Liver (tissue), 9 donors: ENCODE measurements around the gene EMP2. TPM values are rescaled to one million over a fixed set of nuclear protein-coding genes. Genes with fewer than 3 reads are reported as not detected.

Experiments used
- DNase-seq: peaks from one replicate; pipeline ENCODE4 v3.0.0-alpha.2; 2017; ENCODE audit warnings: low spot score
- H3K27ac ChIP-seq, 2 donors: one replicate each; pipeline ENCODE4 v1.7.0; 2013; ENCODE audit warnings: inconsistent platforms in 2 of 2, low read length in 2 of 2, control low read depth in 1 of 2, low read depth in 1 of 2, mild to moderate bottlenecking in 1 of 2
- H3K27me3 ChIP-seq, 4 donors: one replicate each; pipeline versions ENCODE4 v1.6.1 to v1.7.0; 2013; ENCODE audit warnings: low read length in 3 of 4, inconsistent platforms in 1 of 4, mild to moderate bottlenecking in 1 of 4, moderate library complexity in 1 of 4; ENCODE audit not compliant: control insufficient read depth in 4 of 4, insufficient read depth in 4 of 4
- H3K36me3 ChIP-seq, 4 donors: one replicate each; pipeline versions ENCODE4 v1.6.1 to v1.7.0; 2013; ENCODE audit warnings: low read length in 3 of 4, mild to moderate bottlenecking in 3 of 4, low read depth in 1 of 4, moderate library complexity in 1 of 4; ENCODE audit not compliant: control insufficient read depth in 4 of 4, insufficient read depth in 3 of 4
- H3K4me1 ChIP-seq, 4 donors: one replicate each; pipeline versions ENCODE4 v1.6.1 to v1.7.0; 2013; ENCODE audit warnings: low read length in 3 of 4, mild to moderate bottlenecking in 3 of 4, moderate library complexity in 1 of 4; ENCODE audit not compliant: control insufficient read depth in 4 of 4, insufficient read depth in 4 of 4
- H3K4me3 ChIP-seq, 3 donors: one replicate each; pipeline versions ENCODE4 v1.6.1 to v1.7.0; 2013; ENCODE audit warnings: low read length in 3 of 3, control low read depth in 1 of 3, low read depth in 1 of 3, mild to moderate bottlenecking in 1 of 3
- H3K9ac ChIP-seq, 2 donors: one replicate each; pipeline ENCODE4 v1.7.0; 2013; ENCODE audit warnings: low read length in 2 of 2, mild to moderate bottlenecking in 2 of 2, moderate library complexity in 2 of 2, control low read depth in 1 of 2, low read depth in 1 of 2
- H3K9me3 ChIP-seq, 4 donors: one replicate each; pipeline versions ENCODE4 v1.6.1 to v1.7.0; 2013; ENCODE audit warnings: low read length in 3 of 4; ENCODE audit not compliant: control insufficient read depth in 4 of 4
- EGR1 ChIP-seq, 2 donors: IDR thresholded peaks; 2 replicates each; pipeline ENCODE4 v1.6.1; 2016 to 2018; ENCODE audit warnings: antibody characterized with exemption in 2 of 2, low read depth in 2 of 2
- FOXA1 ChIP-seq: IDR thresholded peaks from 2 replicates; pipeline ENCODE4 v1.6.1; 2016; ENCODE audit warnings: antibody characterized with exemption
- FOXA2 ChIP-seq: IDR thresholded peaks from 2 replicates; pipeline ENCODE4 v1.6.1; 2016; ENCODE audit warnings: antibody characterized with exemption
- GABPA ChIP-seq, 2 donors: IDR thresholded peaks in 1 of 2; conservative IDR thresholded peaks in 1 of 2; 2 replicates each; pipeline ENCODE4 v1.6.1; 2016; ENCODE audit warnings: antibody characterized with exemption in 2 of 2, mild to moderate bottlenecking in 1 of 2, moderate library complexity in 1 of 2
- HNF4A ChIP-seq, 2 donors: conservative IDR thresholded peaks; 2 replicates each; pipeline ENCODE4 v1.6.1; 2016; ENCODE audit warnings: antibody characterized with exemption in 2 of 2, mild to moderate bottlenecking in 2 of 2
- HNF4G ChIP-seq: IDR thresholded peaks from 2 replicates; pipeline ENCODE4 v1.6.1; 2016; ENCODE audit warnings: antibody characterized with exemption
- JUND ChIP-seq, 2 donors: IDR thresholded peaks; 2 replicates each; pipeline ENCODE4 v1.6.1; 2016; ENCODE audit warnings: antibody characterized with exemption in 2 of 2
- NR2F2 ChIP-seq: IDR thresholded peaks from 2 replicates; pipeline ENCODE4 v1.6.1; 2016; ENCODE audit warnings: antibody characterized with exemption
- RAD21 ChIP-seq, 2 donors: IDR thresholded peaks; 2 replicates each; pipeline ENCODE4 v1.6.1; 2016; ENCODE audit warnings: antibody characterized with exemption in 2 of 2, mild to moderate bottlenecking in 2 of 2
- RXRA ChIP-seq, 2 donors: IDR thresholded peaks; 2 replicates each; pipeline ENCODE4 v1.6.1; 2017 to 2018; ENCODE audit warnings: antibody characterized with exemption in 2 of 2, mild to moderate bottlenecking in 1 of 2
- SP1 ChIP-seq: IDR thresholded peaks from 2 replicates; pipeline ENCODE4 v1.6.1; 2018; ENCODE audit warnings: antibody characterized with exemption, mild to moderate bottlenecking
- TAF1 ChIP-seq: conservative IDR thresholded peaks from 2 replicates; pipeline ENCODE4 v1.6.1; 2016; ENCODE audit warnings: antibody characterized with exemption, mild to moderate bottlenecking
- YY1 ChIP-seq: IDR thresholded peaks from 2 replicates; pipeline ENCODE4 v1.6.1; 2016; ENCODE audit warnings: antibody characterized with exemption, mild to moderate bottlenecking
- WGBS: extraction: QIAGEN DNeasy Blood & Tissue Kit; methylation state at CpG from one replicate; pipeline ENCODE4 v1.1.7; 2013; 5-methylcytosine and 5-hydroxymethylcytosine counted together
- polyA plus RNA-seq, 2 donors: library from polyadenylated mRNA; stranded (reverse) in 1 of 2; unstranded in 1 of 2; fragments of 200-250 nt in 1 of 2; fragments of >200 nt in 1 of 2; fragmentation: Nextera tagmentation in 1 of 2; extraction: Ambion mirVana in 1 of 2; gene quantifications; one replicate each; pipeline versions ENCODE4 v1.2.1 to v1.2.3, GENCODE V29; 2013 to 2015
- total RNA-seq, 2 donors: library from RNA; depleted of rRNA; stranded (reverse); fragments of >200 nt; gene quantifications; one replicate each; pipeline ENCODE4 v1.2.3, GENCODE V29; 2014
- TF ChIP-seq, protein P1 (sequence below): IDR thresholded peaks from 2 replicates; pipeline ENCODE4 v1.6.1; 2016; ENCODE audit warnings: antibody characterized with exemption
- TF ChIP-seq, protein P2 (sequence below): fragments of 150-350 bp; IDR thresholded peaks from 2 replicates; pipeline ENCODE4 v1.5.1; 2017; ENCODE audit warnings: improper control_type of control experiment, low read depth, low read length; ENCODE audit not compliant: missing input control
- TF ChIP-seq, protein P3 (sequence below): IDR thresholded peaks from 2 replicates; pipeline ENCODE4 v1.6.1; 2016; ENCODE audit warnings: antibody characterized with exemption, mild to moderate bottlenecking
- TF ChIP-seq, protein P4 (sequence below): IDR thresholded peaks from 2 replicates; pipeline ENCODE4 v1.6.1; 2016; ENCODE audit warnings: antibody characterized with exemption
- TF ChIP-seq, protein P5 (sequence below): IDR thresholded peaks from 2 replicates; pipeline ENCODE4 v1.6.1; 2016; ENCODE audit warnings: antibody characterized with exemption
- donor health status: healthy.
- donor health status: healthy.
- donor health status: healthy.
- donor health status: healthy.
- donor health status: healthy.

The EMP2 gene
- total and polyA plus RNA-seq, 4 donors = 6.2 to 138 (median 66.7) TPM

- Histone ChIP-seq H3K9me3 (no peaks in the 10 kb centered on the region), H3K27me3 (no peaks in the 10 kb centered on the region), H3K27ac (no peak overlapping the region), H3K4me1 (no peaks in the 10 kb centered on the region), H3K36me3 (peaks cover 14 to 41% (median 37%) of the 10 kb centered on the region in 4 donors), H3K4me3 (no peak overlapping the region), H3K9ac (no peak overlapping the region)
- DNase-seq = no peak
- no peak for TF ChIP-seq FOXA2
- TF ChIP-seq NR2F2 = no peak
- TF ChIP-seq FOXA1 = no peak
- no peak for TF ChIP-seq TAF1
- no peak for TF ChIP-seq JUND (IDR thresholded peaks at IDR 0.05)
- no peak for TF ChIP-seq RXRA (IDR thresholded peaks at IDR 0.05)
- TF ChIP-seq GABPA (IDR thresholded peaks at IDR 0.05 in 1 of 2, conservative IDR thresholded peaks at IDR 0.05 in 1 of 2) = no peak
- TF ChIP-seq HNF4G = no peak
- TF ChIP-seq, protein P1, sequence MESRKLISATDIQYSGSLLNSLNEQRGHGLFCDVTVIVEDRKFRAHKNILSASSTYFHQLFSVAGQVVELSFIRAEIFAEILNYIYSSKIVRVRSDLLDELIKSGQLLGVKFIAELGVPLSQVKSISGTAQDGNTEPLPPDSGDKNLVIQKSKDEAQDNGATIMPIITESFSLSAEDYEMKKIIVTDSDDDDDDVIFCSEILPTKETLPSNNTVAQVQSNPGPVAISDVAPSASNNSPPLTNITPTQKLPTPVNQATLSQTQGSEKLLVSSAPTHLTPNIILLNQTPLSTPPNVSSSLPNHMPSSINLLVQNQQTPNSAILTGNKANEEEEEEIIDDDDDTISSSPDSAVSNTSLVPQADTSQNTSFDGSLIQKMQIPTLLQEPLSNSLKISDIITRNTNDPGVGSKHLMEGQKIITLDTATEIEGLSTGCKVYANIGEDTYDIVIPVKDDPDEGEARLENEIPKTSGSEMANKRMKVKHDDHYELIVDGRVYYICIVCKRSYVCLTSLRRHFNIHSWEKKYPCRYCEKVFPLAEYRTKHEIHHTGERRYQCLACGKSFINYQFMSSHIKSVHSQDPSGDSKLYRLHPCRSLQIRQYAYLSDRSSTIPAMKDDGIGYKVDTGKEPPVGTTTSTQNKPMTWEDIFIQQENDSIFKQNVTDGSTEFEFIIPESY = no peak
- TF ChIP-seq EGR1 (IDR thresholded peaks at IDR 0.05; ENCODE audit: low read depth in 2 of 2) = no peak
- TF ChIP-seq, protein P2, sequence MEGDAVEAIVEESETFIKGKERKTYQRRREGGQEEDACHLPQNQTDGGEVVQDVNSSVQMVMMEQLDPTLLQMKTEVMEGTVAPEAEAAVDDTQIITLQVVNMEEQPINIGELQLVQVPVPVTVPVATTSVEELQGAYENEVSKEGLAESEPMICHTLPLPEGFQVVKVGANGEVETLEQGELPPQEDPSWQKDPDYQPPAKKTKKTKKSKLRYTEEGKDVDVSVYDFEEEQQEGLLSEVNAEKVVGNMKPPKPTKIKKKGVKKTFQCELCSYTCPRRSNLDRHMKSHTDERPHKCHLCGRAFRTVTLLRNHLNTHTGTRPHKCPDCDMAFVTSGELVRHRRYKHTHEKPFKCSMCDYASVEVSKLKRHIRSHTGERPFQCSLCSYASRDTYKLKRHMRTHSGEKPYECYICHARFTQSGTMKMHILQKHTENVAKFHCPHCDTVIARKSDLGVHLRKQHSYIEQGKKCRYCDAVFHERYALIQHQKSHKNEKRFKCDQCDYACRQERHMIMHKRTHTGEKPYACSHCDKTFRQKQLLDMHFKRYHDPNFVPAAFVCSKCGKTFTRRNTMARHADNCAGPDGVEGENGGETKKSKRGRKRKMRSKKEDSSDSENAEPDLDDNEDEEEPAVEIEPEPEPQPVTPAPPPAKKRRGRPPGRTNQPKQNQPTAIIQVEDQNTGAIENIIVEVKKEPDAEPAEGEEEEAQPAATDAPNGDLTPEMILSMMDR = no peak
- TF ChIP-seq, protein P3, sequence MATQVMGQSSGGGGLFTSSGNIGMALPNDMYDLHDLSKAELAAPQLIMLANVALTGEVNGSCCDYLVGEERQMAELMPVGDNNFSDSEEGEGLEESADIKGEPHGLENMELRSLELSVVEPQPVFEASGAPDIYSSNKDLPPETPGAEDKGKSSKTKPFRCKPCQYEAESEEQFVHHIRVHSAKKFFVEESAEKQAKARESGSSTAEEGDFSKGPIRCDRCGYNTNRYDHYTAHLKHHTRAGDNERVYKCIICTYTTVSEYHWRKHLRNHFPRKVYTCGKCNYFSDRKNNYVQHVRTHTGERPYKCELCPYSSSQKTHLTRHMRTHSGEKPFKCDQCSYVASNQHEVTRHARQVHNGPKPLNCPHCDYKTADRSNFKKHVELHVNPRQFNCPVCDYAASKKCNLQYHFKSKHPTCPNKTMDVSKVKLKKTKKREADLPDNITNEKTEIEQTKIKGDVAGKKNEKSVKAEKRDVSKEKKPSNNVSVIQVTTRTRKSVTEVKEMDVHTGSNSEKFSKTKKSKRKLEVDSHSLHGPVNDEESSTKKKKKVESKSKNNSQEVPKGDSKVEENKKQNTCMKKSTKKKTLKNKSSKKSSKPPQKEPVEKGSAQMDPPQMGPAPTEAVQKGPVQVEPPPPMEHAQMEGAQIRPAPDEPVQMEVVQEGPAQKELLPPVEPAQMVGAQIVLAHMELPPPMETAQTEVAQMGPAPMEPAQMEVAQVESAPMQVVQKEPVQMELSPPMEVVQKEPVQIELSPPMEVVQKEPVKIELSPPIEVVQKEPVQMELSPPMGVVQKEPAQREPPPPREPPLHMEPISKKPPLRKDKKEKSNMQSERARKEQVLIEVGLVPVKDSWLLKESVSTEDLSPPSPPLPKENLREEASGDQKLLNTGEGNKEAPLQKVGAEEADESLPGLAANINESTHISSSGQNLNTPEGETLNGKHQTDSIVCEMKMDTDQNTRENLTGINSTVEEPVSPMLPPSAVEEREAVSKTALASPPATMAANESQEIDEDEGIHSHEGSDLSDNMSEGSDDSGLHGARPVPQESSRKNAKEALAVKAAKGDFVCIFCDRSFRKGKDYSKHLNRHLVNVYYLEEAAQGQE = no peak
- TF ChIP-seq RAD21 (IDR thresholded peaks at IDR 0.05) = no peak
- no peak for TF ChIP-seq SP1
- TF ChIP-seq, protein P4, sequence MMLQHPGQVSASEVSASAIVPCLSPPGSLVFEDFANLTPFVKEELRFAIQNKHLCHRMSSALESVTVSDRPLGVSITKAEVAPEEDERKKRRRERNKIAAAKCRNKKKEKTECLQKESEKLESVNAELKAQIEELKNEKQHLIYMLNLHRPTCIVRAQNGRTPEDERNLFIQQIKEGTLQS = no peak
- TF ChIP-seq, protein P5, sequence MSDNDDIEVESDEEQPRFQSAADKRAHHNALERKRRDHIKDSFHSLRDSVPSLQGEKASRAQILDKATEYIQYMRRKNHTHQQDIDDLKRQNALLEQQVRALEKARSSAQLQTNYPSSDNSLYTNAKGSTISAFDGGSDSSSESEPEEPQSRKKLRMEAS = no peak
- TF ChIP-seq YY1 = no peak
- WGBS = 98% methylated on average over 5 of the region's 5 CpGs
Measured at GRCh38 chr16:10539793-10540192, 40.6 kb downstream of the EMP2 start.

DNA sequence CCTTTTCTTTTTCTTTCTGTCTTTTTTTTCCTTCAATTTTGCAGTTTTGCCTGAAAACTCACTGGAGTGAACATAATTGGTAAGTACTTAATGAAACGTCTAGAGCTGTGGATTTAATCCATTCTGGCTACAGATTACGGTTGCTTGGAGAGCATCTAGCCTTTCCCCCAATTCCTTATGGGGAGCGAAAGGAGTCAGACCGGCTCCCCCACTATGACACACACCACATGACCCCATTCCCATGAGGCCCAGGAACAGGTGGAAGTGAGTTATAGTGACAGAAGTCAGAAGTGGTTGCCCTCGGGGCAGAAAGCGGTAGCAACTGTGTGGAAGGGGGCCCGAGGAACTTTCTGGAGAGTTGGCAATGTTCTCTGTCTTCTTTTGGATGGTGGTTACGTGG lies 41.2 kb downstream of the EMP2 start:
- H3K9me3 ChIP-seq = no peaks in the 10 kb centered on the region
- TF ChIP-seq EGR1 (IDR thresholded peaks at IDR 0.05; ENCODE audit: low read depth in 2 of 2) (no peak), RXRA (IDR thresholded peaks at IDR 0.05) (no peak), RAD21 (IDR thresholded peaks at IDR 0.05) (no peak), TAF1 (no peak), YY1 (no peak), FOXA2 (no peak), SP1 (no peak), FOXA1 (no peak), JUND (IDR thresholded peaks at IDR 0.05) (no peak), NR2F2 (no peak), GABPA (IDR thresholded peaks at IDR 0.05 in 1 of 2, conservative IDR thresholded peaks at IDR 0.05 in 1 of 2) (no peak), HNF4A (conservative IDR thresholded peaks at IDR 0.05) (no peak)
- TF ChIP-seq, protein P5 = no peak
- TF ChIP-seq, protein P2 = no peak
- TF ChIP-seq, protein P4 = no peak
- TF ChIP-seq, protein P1 = no peak

More for the DNA sequence above, 41.2 kb downstream of the EMP2 start:
- Histone ChIP-seq H3K36me3 (peaks cover 16 to 40% (median 37%) of the 10 kb centered on the region in 4 donors), H3K4me3 (no peak overlapping the region), H3K4me1 (no peaks in the 10 kb centered on the region), H3K27me3 (no peaks in the 10 kb centered on the region), H3K27ac (no peak overlapping the region), H3K9ac (no peak overlapping the region)
- DNase-seq = no peak
- WGBS = 92% methylated on average over 8 of the region's 8 CpGs
